Measurements from ENCODE around the gene ZC2HC1B.

Gene ZC2HC1B

GRCh38 chr6:143838395-143838794 is 25.9 kb upstream of the ZC2HC1B start (continued):
- no peak for TF ChIP-seq ZSCAN4 (tag by site-specific recombination; IDR thresholded peaks at IDR 0.05)
- TF ChIP-seq, protein P1, sequence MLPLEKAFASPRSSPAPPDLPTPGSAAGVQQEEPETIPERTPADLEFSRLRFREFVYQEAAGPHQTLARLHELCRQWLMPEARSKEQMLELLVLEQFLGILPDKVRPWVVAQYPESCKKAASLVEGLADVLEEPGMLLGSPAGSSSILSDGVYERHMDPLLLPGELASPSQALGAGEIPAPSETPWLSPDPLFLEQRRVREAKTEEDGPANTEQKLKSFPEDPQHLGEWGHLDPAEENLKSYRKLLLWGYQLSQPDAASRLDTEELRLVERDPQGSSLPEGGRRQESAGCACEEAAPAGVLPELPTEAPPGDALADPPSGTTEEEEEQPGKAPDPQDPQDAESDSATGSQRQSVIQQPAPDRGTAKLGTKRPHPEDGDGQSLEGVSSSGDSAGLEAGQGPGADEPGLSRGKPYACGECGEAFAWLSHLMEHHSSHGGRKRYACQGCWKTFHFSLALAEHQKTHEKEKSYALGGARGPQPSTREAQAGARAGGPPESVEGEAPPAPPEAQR (tag by site-specific recombination; IDR thresholded peaks at IDR 0.05), result no peak

DNA sequence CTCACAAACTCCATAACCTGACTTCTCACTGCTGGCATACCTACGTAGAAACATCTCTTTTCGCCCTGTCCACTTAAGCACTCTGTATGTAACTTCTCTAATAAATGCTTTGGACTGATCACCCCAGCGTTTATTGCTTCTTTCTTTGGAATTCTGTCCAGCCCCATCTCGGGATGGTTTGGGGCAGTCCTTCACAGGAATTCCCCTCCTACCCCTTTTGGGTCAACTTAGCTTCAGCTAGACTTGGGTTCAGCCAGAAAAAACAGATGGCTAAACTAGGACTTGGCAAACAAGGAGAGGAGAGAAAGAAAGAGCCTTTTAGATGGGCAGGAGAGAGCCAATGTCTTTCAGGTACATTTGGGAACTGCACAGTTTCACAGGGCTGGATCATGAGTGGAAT is 25.1 kb upstream of the ZC2HC1B start:
- H3K36me3 ChIP-seq (ENCODE audit: control insufficient read depth in 2 of 2, insufficient read depth in 1 of 2, low read length in 2 of 2), result peaks cover 0 to 1% of the 10 kb centered on the region in 2 experiments; a peak in 1 of 3 replicates
- H3K9me3 ChIP-seq (ENCODE audit: control insufficient read depth, insufficient read depth, low read depth, low read length), result no peaks in the 10 kb centered on the region
- CTCF ChIA-PET, result no interaction called here
- POLR2A ChIA-PET, result no interaction called here
- H3K27ac ChIP-seq (ENCODE audit: extremely low read depth, low read depth, low read length), result no peak overlapping the region
- TF ChIP-seq ZNF768 (tag by site-specific recombination; IDR thresholded peaks at IDR 0.05), result no peak
- TF ChIP-seq SCRT1 (tag by site-specific recombination; IDR thresholded peaks at IDR 0.05; ENCODE audit: borderline replicate concordance), result no peak
- no peak for TF ChIP-seq ZNF423 (tag by site-specific recombination; IDR thresholded peaks at IDR 0.05)
- TF ChIP-seq ZNF548 (tag by site-specific recombination; IDR thresholded peaks at IDR 0.05), result no peak
- TF ChIP-seq ZFP41 (tag by site-specific recombination; IDR thresholded peaks at IDR 0.05; ENCODE audit: borderline replicate concordance), result no peak
- TF ChIP-seq, protein P2, sequence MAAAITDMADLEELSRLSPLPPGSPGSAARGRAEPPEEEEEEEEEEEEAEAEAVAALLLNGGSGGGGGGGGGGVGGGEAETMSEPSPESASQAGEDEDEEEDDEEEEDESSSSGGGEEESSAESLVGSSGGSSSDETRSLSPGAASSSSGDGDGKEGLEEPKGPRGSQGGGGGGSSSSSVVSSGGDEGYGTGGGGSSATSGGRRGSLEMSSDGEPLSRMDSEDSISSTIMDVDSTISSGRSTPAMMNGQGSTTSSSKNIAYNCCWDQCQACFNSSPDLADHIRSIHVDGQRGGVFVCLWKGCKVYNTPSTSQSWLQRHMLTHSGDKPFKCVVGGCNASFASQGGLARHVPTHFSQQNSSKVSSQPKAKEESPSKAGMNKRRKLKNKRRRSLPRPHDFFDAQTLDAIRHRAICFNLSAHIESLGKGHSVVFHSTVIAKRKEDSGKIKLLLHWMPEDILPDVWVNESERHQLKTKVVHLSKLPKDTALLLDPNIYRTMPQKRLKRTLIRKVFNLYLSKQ (tag by site-specific recombination; IDR thresholded peaks at IDR 0.05; ENCODE audit: borderline replicate concordance), result no peak
- H3K4me1 ChIP-seq (ENCODE audit: control insufficient read depth, insufficient read depth, low read length), result no peaks in the 10 kb centered on the region
- H3K4me3 ChIP-seq (ENCODE audit: low read depth, low read length), result no peak overlapping the region

GRCh38 chr6:143840595-143841265 is 23.5 kb upstream of the ZC2HC1B start:
- Histone ChIP-seq H3K27ac (ENCODE audit: extremely low read depth, low read depth, low read length) (no peak overlapping the region), H3K9me3 (ENCODE audit: control insufficient read depth, insufficient read depth, low read depth, low read length) (no peaks in the 10 kb centered on the region), H3K36me3 (ENCODE audit: control insufficient read depth in 2 of 2, insufficient read depth in 1 of 2, low read length in 2 of 2) (peaks cover 6 to 16% of the 10 kb centered on the region in 2 experiments), H3K4me1 (ENCODE audit: control insufficient read depth, insufficient read depth, low read length) (no peaks in the 10 kb centered on the region), H3K4me3 (ENCODE audit: low read depth, low read length) (no peak overlapping the region)
- POLR2A ChIA-PET, result no interaction called here
- no peak for TF ChIP-seq KLF8 (tag by site-specific recombination; IDR thresholded peaks at IDR 0.05)
- CTCF ChIA-PET, result interaction anchor here (0.6 kb wide), 1 partner anchor 15 kb away, joined by 3 read pairs; no protein-coding TSS in a partner anchor

- Histone ChIP-seq H3K9me3 (ENCODE audit: control insufficient read depth, insufficient read depth, low read depth, low read length) (no peaks in the 10 kb centered on the region), H3K27ac (ENCODE audit: extremely low read depth, low read depth, low read length) (peak overlapping the region; percentile 72), H3K36me3 (ENCODE audit: control insufficient read depth in 2 of 2, insufficient read depth in 1 of 2, low read length in 2 of 2) (peaks cover 23 to 34% of the 10 kb centered on the region in 2 experiments), H3K4me1 (ENCODE audit: control insufficient read depth, insufficient read depth, low read length) (no peaks in the 10 kb centered on the region), H3K4me3 (ENCODE audit: low read depth, low read length) (peak overlapping the region; percentile 97)
- POLR2A ChIA-PET, result interaction anchor here (0.6 to 1.8 kb wide), 21 partner anchors 8 to 392 kb away, joined by 3 to 8 read pairs (median 3); partner anchors contain the start of genes ADAT2, FUCA2, PEX3 and PHACTR2
- CTCF ChIA-PET, result interaction anchor here (1.0 to 3.8 kb wide), 4 partner anchors 97 to 267 kb away, joined by 4 to 22 read pairs (median 4); no protein-coding TSS in a partner anchor
- TF ChIP-seq ZSCAN16 (tag by site-specific recombination; IDR thresholded peaks at IDR 0.05), result peak; percentile 95
- TF ChIP-seq, protein P3, sequence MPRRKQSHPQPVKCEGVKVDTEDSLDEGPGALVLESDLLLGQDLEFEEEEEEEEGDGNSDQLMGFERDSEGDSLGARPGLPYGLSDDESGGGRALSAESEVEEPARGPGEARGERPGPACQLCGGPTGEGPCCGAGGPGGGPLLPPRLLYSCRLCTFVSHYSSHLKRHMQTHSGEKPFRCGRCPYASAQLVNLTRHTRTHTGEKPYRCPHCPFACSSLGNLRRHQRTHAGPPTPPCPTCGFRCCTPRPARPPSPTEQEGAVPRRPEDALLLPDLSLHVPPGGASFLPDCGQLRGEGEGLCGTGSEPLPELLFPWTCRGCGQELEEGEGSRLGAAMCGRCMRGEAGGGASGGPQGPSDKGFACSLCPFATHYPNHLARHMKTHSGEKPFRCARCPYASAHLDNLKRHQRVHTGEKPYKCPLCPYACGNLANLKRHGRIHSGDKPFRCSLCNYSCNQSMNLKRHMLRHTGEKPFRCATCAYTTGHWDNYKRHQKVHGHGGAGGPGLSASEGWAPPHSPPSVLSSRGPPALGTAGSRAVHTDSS (tag by site-specific recombination; IDR thresholded peaks at IDR 0.05), result 0 out of 2 replicates have a peak, but pooled peaks have one; percentile 24
- TF ChIP-seq HOXD13 (CRISPR knock-in tag; IDR thresholded peaks at IDR 0.05; ENCODE audit: borderline replicate concordance), result no peak
- no peak for TF ChIP-seq ZNF366 (tag by site-specific recombination; conservative IDR thresholded peaks at IDR 0.05)
- TF ChIP-seq ZBTB1 (tag by site-specific recombination; IDR thresholded peaks at IDR 0.05), result no peak
- no peak for TF ChIP-seq ZNF629 (tag by site-specific recombination; IDR thresholded peaks at IDR 0.05)
- TF ChIP-seq ZBTB21 (tag by site-specific recombination; IDR thresholded peaks at IDR 0.05), result no peak
- no peak for TF ChIP-seq ZFP3 (tag by site-specific recombination; IDR thresholded peaks at IDR 0.05; ENCODE audit: low read depth)
- no peak for TF ChIP-seq ZNF548 (tag by site-specific recombination; IDR thresholded peaks at IDR 0.05)
- no peak for TF ChIP-seq ZNF776 (tag by site-specific recombination; IDR thresholded peaks at IDR 0.05; ENCODE audit: borderline replicate concordance)
- TF ChIP-seq ZNF785 (tag by site-specific recombination; IDR thresholded peaks at IDR 0.05), result no peak
- no peak for TF ChIP-seq ZNF16 (tag by site-specific recombination; IDR thresholded peaks at IDR 0.05; ENCODE audit: low read depth)
- TF ChIP-seq PRDM1 (tag by site-specific recombination; IDR thresholded peaks at IDR 0.05), result peak; percentile 81; the same call in 1 of the 2 replicates
- no peak for TF ChIP-seq ZNF146 (tag by site-specific recombination; IDR thresholded peaks at IDR 0.05)
- TF ChIP-seq ZFHX2 (tag by site-specific recombination; conservative IDR thresholded peaks at IDR 0.05), result no peak
These were observed 21.8 kb upstream of the ZC2HC1B start for GRCh38 chr6:143842461-143842901.

Measured in HEK293 (cell line).